ENCODE data around the gene FKBP4. TPM values are rescaled to one million over a fixed set of nuclear protein-coding genes. Genes with fewer than 3 reads are reported as not detected.

The FKBP4 gene
- total RNA-seq, 1 donor from 2014 or later = 56.2 TPM

- H3K27me3 Mint-ChIP-seq (ENCODE audit: low read depth) = no peaks in the 10 kb centered on the region
- peak overlapping the region; percentile 82 for H3K27ac Mint-ChIP-seq (ENCODE audit: unreplicated experiment)
- H3K9me3 Mint-ChIP-seq (ENCODE audit: low read depth) = no peaks in the 10 kb centered on the region
- TF ChIP-seq CTCF (IDR thresholded peaks at IDR 0.05) = no peak
- H3K4me1 Mint-ChIP-seq (ENCODE audit: low read depth) = peaks cover 39% of the 10 kb centered on the region
- H3K36me3 Mint-ChIP-seq (ENCODE audit: low read depth) = peaks cover 25% of the 10 kb centered on the region
- H3K4me3 Mint-ChIP-seq (ENCODE audit: unreplicated experiment) = peak overlapping the region; percentile 27
- no peak for DNase-seq (ENCODE audit: low spot score)
Measured at GRCh38 chr12:2804393-2805142, 9.8 kb downstream of the FKBP4 start.

GRCh38 chr12:2805143-2805520 lies 10.4 kb downstream of the FKBP4 start:
- H3K4me1 Mint-ChIP-seq (ENCODE audit: low read depth) = peaks cover 39% of the 10 kb centered on the region
- TF ChIP-seq CTCF (IDR thresholded peaks at IDR 0.05) = no peak
- peak overlapping the region; percentile 53 for H3K4me3 Mint-ChIP-seq (ENCODE audit: unreplicated experiment)
- H3K9me3 Mint-ChIP-seq (ENCODE audit: low read depth) = no peaks in the 10 kb centered on the region
- no peak for DNase-seq (ENCODE audit: low spot score)
- peaks cover 20% of the 10 kb centered on the region for H3K36me3 Mint-ChIP-seq (ENCODE audit: low read depth)
- H3K27me3 Mint-ChIP-seq (ENCODE audit: low read depth) = no peaks in the 10 kb centered on the region
- H3K27ac Mint-ChIP-seq (ENCODE audit: unreplicated experiment) = peak overlapping the region; percentile 82

- H3K27ac Mint-ChIP-seq (ENCODE audit: unreplicated experiment) = no peak overlapping the region
- no peak for TF ChIP-seq CTCF (IDR thresholded peaks at IDR 0.05)
Measured at GRCh38 chr12:2806700-2807099, 11.9 kb downstream of the FKBP4 start.

GRCh38 chr12:2811801-2812200 lies 17.0 kb downstream of the FKBP4 start:
- H3K27me3 Mint-ChIP-seq (ENCODE audit: low read depth) = no peaks in the 10 kb centered on the region
- H3K4me3 Mint-ChIP-seq (ENCODE audit: unreplicated experiment) = peak overlapping the region; percentile 99
- peaks cover 30% of the 10 kb centered on the region for H3K4me1 Mint-ChIP-seq (ENCODE audit: low read depth)
- H3K27ac Mint-ChIP-seq (ENCODE audit: unreplicated experiment) = peak overlapping the region; percentile 100
- TF ChIP-seq CTCF (IDR thresholded peaks at IDR 0.05) = no peak
- no peak for DNase-seq (ENCODE audit: low spot score)
- no peaks in the 10 kb centered on the region for H3K36me3 Mint-ChIP-seq (ENCODE audit: low read depth)
- H3K9me3 Mint-ChIP-seq (ENCODE audit: low read depth) = no peaks in the 10 kb centered on the region

More at GRCh38 chr12:2806700-2807099, 11.9 kb downstream of the FKBP4 start:
- Mint-ChIP-seq H3K27me3 (ENCODE audit: low read depth) (no peaks in the 10 kb centered on the region), H3K9me3 (ENCODE audit: low read depth) (no peaks in the 10 kb centered on the region), H3K4me1 (ENCODE audit: low read depth) (peaks cover 41% of the 10 kb centered on the region), H3K36me3 (ENCODE audit: low read depth) (peaks cover 14% of the 10 kb centered on the region), H3K4me3 (ENCODE audit: unreplicated experiment) (no peak overlapping the region)
- DNase-seq (ENCODE audit: low spot score) = no peak

GRCh38 chr12:2812290-2813213 lies 17.8 kb downstream of the FKBP4 start, which contains the start of gene ITFG2:
Gene ITFG2, plus strand, starts transcription at chr12:2812668. Its CDS starts 93 bp downstream, at chr12:2812761.
- H3K4me1 Mint-ChIP-seq (ENCODE audit: low read depth) = peaks cover 25% of the 10 kb centered on the region
- peak within 1 kb of the TSS; percentile 100 for H3K27ac Mint-ChIP-seq (ENCODE audit: unreplicated experiment)
- TF ChIP-seq CTCF (IDR thresholded peaks at IDR 0.05) = no peak
- H3K9me3 Mint-ChIP-seq (ENCODE audit: low read depth) = no peaks in the 10 kb centered on the region
- no peak for DNase-seq (ENCODE audit: low spot score)
- H3K4me3 Mint-ChIP-seq (ENCODE audit: unreplicated experiment) = peak within 1 kb of the TSS; percentile 99
- H3K36me3 Mint-ChIP-seq (ENCODE audit: low read depth) = no peaks in the 10 kb centered on the region
- no peaks in the 10 kb centered on the region for H3K27me3 Mint-ChIP-seq (ENCODE audit: low read depth)
